Measurements from ENCODE around the gene TRUB2. TPM values are rescaled to one million over a fixed set of nuclear protein-coding genes. Genes with fewer than 3 reads are reported as not detected.

TRUB2 gene
- total RNA-seq, 1 experiment from 2014 or later, result 42.1 TPM

DNA sequence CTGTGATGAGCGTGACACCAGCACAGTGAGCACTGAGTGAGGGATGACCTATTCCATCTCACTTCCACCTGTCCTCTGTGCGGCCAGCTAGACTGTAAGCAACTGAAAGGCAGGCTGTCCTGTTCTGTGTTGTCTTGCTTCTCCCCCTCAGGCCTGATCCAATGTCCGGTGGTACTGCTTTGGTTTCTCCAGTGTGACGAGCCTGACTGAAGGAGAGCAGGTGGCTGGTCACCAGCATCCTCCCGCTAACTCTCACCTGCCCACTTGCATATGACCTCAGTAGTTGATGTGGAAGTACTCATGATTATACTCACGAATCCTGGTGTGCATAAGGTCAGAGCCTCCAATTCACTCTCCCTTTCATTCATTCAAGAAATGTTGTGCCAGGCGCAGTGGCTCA, 15.7 kb upstream of the TRUB2 start:
- no peaks in the 10 kb centered on the region for H3K9me2 ChIP-seq (ENCODE audit: insufficient read depth)
- no peaks in the 10 kb centered on the region for H3K27me3 ChIP-seq (ENCODE audit: insufficient read depth, low read length)
- no peak overlapping the region for H3K27ac ChIP-seq (ENCODE audit: low read depth, low read length)
- H3K79me2 ChIP-seq (ENCODE audit: insufficient read depth, low read length), result peaks cover 10% of the 10 kb centered on the region
- peaks cover 0 to 2% of the 10 kb centered on the region in 2 experiments; a peak in 3 of 4 replicates for H3K36me3 ChIP-seq (ENCODE audit: control insufficient read depth in 1 of 2, insufficient read depth in 2 of 2, low read length in 2 of 2)
- ATAC-seq, result no peak
- intact Hi-C loops (cut with micrococcal nuclease), result no loop called here
- H4K20me1 ChIP-seq (ENCODE audit: insufficient read depth), result no peaks in the 10 kb centered on the region
- no peaks in the 10 kb centered on the region for H3K9me3 ChIP-seq (ENCODE audit: control insufficient read depth in 1 of 2, insufficient read depth in 1 of 2, low read depth in 1 of 2, low read length in 2 of 2)
- no peak for TF ChIP-seq EZH2phosphoT487 (IDR thresholded peaks at IDR 0.05; ENCODE audit: borderline replicate concordance)
- TF ChIP-seq CBX3 (IDR thresholded peaks at IDR 0.05; ENCODE audit: low read depth), result no peak
- TF ChIP-seq YY1 (IDR thresholded peaks at IDR 0.05; ENCODE audit: extremely low read depth, insufficient replicate concordance, low read depth, low read length), result no peak
- no peak for TF ChIP-seq EGR1 (IDR thresholded peaks at IDR 0.05; ENCODE audit: low read depth)
- TF ChIP-seq, protein P1, sequence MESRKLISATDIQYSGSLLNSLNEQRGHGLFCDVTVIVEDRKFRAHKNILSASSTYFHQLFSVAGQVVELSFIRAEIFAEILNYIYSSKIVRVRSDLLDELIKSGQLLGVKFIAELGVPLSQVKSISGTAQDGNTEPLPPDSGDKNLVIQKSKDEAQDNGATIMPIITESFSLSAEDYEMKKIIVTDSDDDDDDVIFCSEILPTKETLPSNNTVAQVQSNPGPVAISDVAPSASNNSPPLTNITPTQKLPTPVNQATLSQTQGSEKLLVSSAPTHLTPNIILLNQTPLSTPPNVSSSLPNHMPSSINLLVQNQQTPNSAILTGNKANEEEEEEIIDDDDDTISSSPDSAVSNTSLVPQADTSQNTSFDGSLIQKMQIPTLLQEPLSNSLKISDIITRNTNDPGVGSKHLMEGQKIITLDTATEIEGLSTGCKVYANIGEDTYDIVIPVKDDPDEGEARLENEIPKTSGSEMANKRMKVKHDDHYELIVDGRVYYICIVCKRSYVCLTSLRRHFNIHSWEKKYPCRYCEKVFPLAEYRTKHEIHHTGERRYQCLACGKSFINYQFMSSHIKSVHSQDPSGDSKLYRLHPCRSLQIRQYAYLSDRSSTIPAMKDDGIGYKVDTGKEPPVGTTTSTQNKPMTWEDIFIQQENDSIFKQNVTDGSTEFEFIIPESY (IDR thresholded peaks at IDR 0.05; ENCODE audit: extremely low read depth, insufficient replicate concordance, low read length), result no peak
- TF ChIP-seq POLR2AphosphoS5 (IDR thresholded peaks at IDR 0.05; ENCODE audit: low read depth, low read length), result no peak
- TF ChIP-seq FOSL1 (IDR thresholded peaks at IDR 0.05; ENCODE audit: low read depth), result no peak
- TF ChIP-seq CEBPB (IDR thresholded peaks at IDR 0.05; ENCODE audit: low read depth), result no peak
- TF ChIP-seq ZFX (IDR thresholded peaks at IDR 0.05), result no peak
- no peak for TF ChIP-seq SP1 (IDR thresholded peaks at IDR 0.05; ENCODE audit: low read depth)
- POLR2A ChIA-PET, result no interaction called here
- H3K4me2 ChIP-seq (ENCODE audit: low read length), result no peak overlapping the region
- no TSS peak for BruUV-seq (replicated peaks)
- CTCF ChIA-PET, result no interaction called here
- no peak overlapping the region for H2AFZ ChIP-seq (ENCODE audit: low read depth, low read length, poor library complexity, severe bottlenecking)
- H3K9ac ChIP-seq (ENCODE audit: low read length), result no peak overlapping the region
- H3K4me1 ChIP-seq (ENCODE audit: control insufficient read depth in 1 of 2, insufficient read depth in 2 of 2, low read length in 2 of 2), result peaks cover 0 to 20% of the 10 kb centered on the region in 2 experiments; a peak in 2 of 4 replicates
- RAD21 ChIA-PET (ENCODE audit: low non-redundant PET in 1 of 2, low total read pairs in 2 of 2, uncharacterized antibody in 2 of 2, unreplicated experiment in 2 of 2), result no interaction called here
- DNase-seq (ENCODE audit: low read depth, low spot score), result no peak
- no peak overlapping the region for H3K4me3 ChIP-seq (replicated peaks in 1 of 2; ENCODE audit: low read depth in 1 of 2, low read length in 2 of 2)

All from HCT116 (cell line).